ENCODE measurements around the gene TGFBR2.

DNA sequence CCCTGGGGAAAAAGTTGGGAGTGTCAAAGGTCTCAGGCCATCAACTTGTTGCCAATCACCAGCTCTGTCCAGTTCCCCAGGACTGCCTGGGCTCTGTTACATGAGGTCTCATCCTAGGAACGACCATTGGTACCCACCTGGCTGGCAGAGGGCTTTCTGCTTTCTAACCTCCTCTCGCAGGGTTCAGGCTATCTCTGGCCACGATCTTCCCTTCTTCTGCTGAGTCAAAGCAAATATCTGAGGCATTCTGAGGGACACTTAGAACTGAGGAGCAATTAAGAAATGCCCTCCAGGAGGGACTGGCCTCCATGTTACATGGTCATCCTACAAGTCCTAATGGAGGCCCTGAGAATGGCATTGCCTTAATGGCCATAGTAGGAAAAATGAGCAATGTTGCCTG lies 77.4 kb downstream of the TGFBR2 start:
- TF ChIP-seq EZH2 (IDR thresholded peaks at IDR 0.05; ENCODE audit: borderline replicate concordance) = no peak
- TF ChIP-seq, protein P1, sequence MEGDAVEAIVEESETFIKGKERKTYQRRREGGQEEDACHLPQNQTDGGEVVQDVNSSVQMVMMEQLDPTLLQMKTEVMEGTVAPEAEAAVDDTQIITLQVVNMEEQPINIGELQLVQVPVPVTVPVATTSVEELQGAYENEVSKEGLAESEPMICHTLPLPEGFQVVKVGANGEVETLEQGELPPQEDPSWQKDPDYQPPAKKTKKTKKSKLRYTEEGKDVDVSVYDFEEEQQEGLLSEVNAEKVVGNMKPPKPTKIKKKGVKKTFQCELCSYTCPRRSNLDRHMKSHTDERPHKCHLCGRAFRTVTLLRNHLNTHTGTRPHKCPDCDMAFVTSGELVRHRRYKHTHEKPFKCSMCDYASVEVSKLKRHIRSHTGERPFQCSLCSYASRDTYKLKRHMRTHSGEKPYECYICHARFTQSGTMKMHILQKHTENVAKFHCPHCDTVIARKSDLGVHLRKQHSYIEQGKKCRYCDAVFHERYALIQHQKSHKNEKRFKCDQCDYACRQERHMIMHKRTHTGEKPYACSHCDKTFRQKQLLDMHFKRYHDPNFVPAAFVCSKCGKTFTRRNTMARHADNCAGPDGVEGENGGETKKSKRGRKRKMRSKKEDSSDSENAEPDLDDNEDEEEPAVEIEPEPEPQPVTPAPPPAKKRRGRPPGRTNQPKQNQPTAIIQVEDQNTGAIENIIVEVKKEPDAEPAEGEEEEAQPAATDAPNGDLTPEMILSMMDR (IDR thresholded peaks at IDR 0.05; ENCODE audit: poor library complexity) = no peak
